NT2/D1 (cell line): ENCODE measurements around the gene KATNAL1.

Experiments used
- SUZ12 ChIP-seq: IDR thresholded peaks from 2 replicates; pipeline ENCODE4 v1.6.1; 2011; ENCODE audit not compliant: insufficient read length, insufficient read depth; ENCODE audit errors: extremely low read depth
- YY1 ChIP-seq: IDR thresholded peaks from 2 replicates; pipeline ENCODE4 v1.6.1; 2011; ENCODE audit not compliant: insufficient read length, insufficient read depth

GRCh38 chr13:30290812-30291436 lies 16.4 kb downstream of the KATNAL1 start:
- no peak for TF ChIP-seq YY1
- TF ChIP-seq SUZ12: no peak
